HG03045 (cell line): ENCODE measurements around the gene DNMT1.

Source experiments
- ATAC-seq: cut with Tn5 transposase; IDR thresholded peaks from one replicate; pipeline ENCODE4 v1.9.1; 2021; ENCODE audit warnings: mild to moderate bottlenecking, moderate library complexity; ENCODE audit not compliant: unreplicated experiment

DNMT1 gene

DNA sequence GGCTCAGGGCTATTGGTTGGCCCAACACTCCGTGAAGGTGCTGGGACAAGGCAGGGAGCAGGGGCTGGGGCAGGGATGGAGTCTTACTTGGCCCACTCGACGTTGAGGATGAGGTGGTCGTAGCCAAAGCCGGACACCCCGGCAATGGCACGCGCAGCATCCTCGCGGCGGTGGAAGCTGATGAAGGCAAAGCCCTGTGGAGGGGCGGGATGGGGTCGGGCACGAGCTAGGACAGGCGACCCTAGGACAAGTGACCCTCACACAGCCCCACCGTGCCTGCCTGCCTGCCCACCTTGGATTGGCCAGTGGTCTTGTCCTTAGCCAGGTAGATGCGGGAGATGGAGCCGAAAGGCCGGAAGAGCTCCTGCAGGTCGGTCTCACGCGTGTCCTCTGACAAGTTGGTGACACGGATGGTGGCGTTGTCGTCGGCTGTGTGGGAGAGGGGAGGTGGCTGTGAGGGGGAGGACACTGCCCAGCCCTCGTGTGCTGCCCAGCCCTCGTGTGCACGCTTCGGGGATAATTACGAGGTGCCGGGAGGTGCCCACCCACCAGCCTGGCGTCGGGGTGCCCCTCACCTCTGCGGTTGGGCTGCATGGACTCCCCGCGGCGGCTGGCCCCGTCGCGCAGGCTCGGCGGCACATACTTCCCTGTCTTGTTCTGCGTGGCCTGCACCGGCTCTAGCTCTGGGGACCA, 79.2 kb downstream of the DNMT1 start:
- ATAC-seq: no peak

DNA sequence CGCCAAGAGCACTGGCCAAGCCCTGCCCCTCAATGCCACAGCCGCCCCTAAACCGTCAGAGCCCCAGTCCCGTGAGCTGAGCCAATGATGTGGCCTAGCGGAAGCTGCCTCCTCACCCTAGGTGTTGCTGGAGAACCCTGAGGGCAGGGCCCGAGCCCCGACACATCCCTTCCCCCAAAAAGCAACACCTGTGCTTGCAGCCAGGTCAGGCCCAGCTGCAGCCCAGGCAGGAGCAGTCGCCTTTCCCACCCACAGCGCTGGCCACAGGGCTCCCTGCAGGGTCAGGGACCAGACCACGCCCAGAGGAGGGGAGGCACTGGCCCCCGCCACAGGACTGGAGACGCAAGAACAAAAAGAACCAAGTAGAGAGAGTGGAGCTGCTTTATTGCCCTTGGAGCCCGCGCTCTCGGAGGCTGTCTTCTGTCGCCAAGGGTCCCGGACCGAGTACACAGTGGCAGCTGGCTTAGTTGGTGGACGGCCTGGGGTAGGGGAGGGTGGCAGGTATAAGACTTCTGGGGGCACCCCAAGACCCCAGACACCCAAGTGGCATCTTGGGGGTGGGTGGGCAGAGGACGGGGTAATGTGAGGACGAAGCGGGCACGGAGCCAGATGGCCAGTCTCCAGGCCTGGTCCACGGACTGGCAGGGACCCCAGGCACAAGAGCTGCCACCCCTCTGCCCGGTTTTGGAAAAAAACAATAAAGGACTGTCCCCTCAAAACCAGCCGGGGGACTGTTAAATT, 79.9 kb downstream of the DNMT1 start:
- no peak for ATAC-seq

DNA sequence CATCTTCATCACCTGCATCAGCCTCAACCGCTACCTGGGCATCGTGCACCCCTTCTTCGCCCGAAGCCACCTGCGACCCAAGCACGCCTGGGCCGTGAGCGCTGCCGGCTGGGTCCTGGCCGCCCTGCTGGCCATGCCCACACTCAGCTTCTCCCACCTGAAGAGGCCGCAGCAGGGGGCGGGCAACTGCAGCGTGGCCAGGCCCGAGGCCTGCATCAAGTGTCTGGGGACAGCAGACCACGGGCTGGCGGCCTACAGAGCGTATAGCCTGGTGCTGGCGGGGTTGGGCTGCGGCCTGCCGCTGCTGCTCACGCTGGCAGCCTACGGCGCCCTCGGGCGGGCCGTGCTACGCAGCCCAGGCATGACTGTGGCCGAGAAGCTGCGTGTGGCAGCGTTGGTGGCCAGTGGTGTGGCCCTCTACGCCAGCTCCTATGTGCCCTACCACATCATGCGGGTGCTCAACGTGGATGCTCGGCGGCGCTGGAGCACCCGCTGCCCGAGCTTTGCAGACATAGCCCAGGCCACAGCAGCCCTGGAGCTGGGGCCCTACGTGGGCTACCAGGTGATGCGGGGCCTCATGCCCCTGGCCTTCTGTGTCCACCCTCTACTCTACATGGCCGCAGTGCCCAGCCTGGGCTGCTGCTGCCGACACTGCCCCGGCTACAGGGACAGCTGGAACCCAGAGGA, 80.6 kb downstream of the DNMT1 start:
- no peak for ATAC-seq

DNA sequence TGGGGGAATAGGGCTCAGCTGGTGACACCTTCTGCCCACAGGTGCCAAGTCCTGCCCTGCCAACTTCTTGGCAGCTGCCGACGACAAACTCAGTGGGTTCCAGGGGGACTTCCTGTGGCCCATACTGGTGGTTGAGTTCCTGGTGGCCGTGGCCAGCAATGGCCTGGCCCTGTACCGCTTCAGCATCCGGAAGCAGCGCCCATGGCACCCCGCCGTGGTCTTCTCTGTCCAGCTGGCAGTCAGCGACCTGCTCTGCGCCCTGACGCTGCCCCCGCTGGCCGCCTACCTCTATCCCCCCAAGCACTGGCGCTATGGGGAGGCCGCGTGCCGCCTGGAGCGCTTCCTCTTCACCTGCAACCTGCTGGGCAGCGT, 81.2 kb downstream of the DNMT1 start:
- ATAC-seq: no peak

DNA sequence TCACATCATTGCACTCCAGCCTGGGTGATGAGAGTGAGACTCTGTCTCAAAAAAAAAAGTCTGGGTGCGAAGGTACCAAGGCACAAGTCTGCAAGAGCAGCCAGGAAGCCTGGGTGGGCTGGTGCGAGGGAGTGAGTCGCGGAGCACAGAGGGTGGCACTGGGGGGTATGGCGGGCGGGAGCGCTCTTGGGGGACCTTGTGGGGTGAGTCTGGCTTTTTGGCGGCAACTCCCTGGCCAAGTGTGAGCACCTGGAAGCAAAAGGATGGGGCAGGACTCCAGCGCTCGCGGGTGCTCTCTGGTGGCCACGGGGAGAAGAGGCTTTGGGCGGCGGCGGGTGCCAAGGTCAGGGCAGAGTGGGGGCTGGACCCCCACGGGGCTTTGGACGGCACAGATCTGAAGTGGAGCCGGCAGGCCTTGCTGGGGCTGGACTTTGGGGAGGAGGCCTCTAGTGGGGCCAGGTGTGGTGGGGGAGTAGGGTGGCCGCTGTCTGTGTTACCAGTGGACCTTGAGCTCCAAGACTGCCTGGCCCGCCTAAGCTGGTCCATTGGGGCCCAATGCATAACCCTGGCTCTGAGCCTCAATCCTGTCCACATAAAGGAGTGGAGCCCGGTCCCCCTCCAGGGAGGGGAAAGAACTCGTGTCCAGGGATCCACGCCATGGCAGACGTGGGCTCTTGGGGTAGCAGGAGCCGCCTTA, 81.7 kb downstream of the DNMT1 start:
- ATAC-seq: no peak

DNA sequence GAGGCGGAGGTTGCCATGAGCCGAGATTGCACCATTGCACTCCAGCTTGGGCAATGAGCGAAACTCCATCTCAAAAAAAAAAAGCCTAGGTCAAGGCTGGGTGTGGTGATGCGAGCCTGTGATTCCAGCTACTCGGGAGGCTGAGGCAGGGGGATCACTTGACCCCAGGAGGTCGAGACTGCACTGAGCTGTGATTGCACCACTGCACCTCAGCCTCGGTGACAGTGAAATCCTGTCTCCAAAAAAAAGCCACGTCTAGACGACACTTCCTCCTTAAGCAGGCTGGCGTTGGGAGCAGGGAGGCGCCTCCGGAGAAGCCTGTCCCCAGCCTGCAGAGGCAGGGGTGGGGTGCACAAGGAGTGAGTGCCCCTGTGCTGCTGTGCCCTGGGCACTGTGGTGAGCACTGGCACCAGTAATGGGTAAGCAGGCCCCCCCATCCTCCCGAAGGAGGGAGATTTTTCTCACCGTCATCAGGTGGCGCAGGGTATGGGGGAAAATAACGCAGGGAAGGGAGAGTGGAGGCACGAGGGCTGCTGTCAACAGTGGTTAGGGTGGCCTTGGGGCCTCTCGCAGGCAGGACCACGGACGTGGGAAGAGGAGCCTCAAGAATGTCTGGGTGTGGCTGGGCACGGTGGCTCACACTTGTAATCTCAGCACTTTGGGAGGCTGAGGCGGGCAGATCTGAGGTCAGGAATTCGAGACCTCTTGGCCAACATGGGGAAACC, 82.6 kb downstream of the DNMT1 start:
- ATAC-seq: no peak

DNA sequence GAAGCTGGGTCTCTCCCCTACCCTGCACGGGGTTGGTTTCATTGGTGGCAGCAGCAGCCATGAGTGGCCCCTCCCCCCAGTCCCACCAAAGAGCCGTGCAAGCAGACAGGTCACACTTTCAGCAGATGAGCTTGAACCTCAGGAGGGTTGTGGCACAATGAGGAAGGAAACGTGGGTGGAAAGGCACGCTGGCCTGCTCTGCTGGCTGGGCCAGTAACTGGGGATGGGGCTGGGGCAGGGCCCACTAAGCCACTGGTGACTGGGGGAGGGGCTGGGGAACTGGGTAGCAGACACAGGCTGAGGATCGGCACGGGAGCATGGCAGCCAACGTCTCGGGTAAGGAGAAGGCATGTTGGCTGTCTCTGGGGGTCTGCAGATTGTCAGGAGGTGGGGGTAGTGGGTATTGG, 83.3 kb downstream of the DNMT1 start, which contains the start of gene P2RY11:
P2RY11 (plus strand) TSS at position 289 of the 407 bp plus-strand sequence; CDS start at position 318, 29 bp downstream.
- no peak for ATAC-seq

DNA sequence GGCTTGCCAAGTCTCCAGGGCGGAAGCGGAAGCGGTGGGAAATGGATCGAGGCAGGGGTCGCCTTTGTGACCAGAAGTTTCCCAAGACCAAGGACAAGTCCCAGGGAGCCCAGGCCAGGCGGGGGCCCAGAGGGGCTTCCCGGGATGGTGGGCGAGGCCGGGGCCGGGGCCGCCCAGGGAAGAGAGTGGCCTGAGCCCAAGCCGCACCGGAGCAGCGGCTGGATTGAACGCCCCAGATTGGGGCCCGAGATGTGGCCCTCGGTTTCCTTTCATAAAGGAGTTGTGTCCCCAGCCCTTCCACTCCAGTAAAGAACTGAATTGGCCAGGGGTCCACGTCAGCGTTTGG, 83.8 kb downstream of the DNMT1 start:
- ATAC-seq: no peak

DNA sequence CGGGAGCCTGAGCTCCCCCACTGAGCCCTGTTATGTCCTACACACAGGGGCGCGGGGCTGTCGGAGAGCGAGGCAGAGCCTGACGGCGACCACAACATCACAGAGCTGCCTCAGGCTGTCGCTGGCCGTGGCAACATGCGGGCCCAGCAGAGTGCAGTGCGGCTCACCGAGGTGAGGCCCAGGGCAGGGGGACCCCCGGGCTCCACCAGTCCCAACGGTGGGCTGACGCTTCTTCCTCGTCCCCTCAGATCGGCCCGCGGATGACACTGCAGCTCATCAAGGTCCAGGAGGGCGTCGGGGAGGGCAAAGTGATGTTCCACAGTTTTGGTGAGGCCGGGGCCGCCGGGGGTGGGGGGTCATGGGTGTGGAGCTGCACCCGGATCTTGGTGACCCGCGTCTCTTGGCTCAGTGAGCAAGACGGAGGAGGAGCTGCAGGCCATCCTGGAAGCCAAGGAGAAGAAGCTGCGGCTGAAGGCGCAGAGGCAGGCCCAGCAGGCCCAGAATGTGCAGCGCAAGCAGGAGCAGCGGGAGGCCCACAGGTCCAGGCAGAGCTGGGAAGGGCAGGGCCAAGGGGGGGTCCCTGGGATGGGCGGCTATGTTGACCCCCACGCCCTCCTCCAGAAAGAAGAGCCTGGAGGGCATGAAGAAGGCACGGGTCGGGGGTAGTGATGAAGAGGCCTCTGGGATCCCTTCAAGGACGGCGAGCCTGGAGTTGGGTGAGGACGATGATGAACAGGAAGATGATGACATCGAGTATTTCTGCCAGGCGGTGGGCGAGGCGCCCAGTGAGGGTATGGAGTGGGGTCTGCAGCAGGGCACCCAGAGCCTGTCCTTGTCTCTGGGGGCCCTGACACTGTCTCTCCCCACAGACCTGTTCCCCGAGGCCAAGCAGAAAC, 84.4 kb downstream of the DNMT1 start:
- no peak for ATAC-seq

DNA sequence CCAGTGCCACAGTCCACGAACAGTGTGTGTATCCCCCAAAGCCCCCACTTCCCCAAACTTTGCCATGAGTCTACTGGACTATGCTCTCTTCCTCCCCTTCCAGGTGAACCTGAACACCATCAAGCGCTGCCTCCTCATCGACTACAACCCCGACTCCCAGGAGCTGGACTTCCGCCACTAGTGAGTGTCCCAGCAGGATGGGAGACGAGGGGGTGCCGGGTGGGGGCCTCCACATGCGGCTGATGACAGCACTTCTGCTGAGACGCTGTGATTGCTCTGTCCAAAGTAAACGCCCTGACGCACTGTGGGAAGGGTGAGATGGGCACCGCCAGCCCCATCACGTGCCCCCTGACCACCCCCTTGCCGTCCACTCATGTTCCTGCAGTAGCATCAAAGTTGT, 85.2 kb downstream of the DNMT1 start:
- no peak for ATAC-seq

DNA sequence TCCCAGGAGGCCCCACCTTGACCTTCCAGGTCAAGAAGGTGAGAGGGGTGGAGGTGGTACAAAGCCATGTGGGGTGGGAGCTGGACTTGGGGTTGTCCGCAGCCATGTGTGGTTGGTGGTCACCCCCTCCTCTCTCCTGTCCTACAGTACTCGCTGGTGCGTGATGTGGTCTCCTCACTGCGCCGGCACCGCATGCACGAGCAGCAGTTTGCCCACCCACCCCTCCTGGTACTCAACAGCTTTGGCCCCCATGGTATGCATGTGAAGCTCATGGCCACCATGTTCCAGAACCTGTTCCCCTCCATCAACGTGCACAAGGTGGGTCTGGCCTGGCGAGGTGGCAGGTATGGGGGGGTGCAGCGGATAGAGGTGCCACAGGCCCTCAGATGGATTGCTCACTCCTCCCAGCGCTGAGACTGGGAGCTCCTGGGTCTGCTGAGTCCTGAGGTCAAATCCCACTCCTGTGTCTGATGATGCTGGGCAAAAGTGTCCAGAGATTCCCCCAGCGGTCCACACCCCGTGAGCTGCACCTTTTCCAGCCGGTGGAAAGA, 86.9 kb downstream of the DNMT1 start:
- no peak for ATAC-seq

DNA sequence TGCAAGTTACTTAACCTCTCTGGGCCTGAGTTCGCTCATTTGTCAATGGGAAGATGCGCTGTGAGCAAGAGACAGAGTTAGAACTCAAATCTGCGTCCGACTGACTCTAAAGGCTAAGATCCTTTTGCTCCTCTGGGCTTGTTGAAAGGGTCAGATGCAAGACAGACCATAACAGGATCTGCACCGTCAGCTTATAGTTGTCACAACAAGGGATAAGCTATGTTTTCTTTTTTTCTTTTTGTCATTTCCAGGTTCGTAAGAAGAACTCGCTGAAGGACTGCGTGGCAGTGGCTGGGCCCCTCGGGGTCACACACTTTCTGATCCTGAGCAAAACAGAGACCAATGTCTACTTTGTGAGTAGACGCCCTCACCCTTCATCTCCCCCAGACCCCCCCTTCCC, 87.5 kb downstream of the DNMT1 start:
- ATAC-seq: no peak

DNA sequence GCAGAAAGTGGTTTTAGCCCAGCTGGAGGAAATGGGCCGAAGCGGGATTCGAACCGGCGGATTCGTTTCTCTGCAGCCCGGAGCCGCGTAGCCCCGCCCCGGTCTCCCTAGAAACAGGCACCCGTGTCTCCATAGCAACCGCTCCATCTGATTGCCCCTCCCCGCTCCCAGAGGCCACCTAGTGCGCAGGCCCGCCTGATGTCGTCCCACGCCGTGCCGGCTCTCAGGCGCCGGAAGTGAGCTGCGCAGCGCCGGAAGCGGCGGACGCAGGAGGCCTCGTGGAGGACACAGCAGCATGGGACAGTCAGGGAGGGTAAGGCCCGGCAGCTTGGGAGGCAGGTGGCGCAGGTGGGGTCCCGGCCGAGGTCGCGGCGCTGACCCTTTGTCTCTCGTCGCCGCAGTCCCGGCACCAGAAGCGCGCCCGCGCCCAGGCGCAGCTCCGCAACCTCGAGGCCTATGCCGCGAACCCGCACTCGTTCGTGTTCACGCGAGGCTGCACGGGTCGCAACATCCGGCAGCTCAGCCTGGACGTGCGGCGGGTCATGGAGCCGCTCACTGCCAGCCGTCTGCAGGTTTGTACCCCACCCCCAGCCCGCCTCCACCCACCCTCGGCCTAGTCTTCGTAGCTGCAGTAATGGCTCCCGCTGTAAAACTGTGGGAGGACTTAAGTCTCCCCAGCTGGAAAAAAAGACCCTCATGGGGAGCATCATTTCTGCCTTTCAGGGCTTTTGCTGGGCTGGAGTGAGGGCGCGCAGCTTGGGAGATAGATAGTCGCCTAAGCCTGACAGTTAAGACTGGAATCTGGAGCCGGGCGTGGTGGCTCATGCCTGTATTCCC, 88.4 kb downstream of the DNMT1 start, which contains the start of gene PPAN:
PPAN (plus strand) TSS at position 263 of the 837 bp plus-strand sequence; CDS start at position 296, 33 bp downstream.
- peak; percentile 60 for ATAC-seq

DNA sequence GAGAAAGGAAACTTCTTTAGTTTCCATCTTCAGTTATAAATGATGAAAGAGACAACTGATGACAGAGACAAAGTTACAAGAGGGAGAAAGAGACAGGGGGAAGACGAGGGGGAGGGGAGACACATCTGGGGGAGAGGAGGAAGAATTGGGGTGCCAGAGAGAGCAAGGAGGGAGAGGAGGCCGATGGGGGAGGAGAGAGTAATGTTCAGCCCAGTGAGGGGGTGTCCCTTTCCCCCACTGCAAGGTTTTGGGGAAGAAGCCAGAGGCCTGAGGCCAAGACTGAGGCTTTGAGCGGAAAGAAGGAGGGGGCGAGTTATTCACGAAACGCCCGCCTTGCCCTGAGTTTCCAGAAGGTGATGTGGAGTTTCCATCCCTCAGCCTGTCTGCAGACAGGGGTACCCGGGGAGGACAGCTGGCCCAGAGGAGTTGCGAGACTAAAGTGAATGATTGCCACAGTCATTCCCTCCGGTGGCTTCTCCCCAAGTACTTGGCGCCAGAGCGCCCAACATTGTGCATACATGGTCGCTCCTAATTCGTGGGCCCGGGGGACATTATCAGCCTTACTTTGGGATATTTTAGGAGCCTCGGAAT, 89.1 kb downstream of the DNMT1 start:
- ATAC-seq: peak; percentile 11

DNA sequence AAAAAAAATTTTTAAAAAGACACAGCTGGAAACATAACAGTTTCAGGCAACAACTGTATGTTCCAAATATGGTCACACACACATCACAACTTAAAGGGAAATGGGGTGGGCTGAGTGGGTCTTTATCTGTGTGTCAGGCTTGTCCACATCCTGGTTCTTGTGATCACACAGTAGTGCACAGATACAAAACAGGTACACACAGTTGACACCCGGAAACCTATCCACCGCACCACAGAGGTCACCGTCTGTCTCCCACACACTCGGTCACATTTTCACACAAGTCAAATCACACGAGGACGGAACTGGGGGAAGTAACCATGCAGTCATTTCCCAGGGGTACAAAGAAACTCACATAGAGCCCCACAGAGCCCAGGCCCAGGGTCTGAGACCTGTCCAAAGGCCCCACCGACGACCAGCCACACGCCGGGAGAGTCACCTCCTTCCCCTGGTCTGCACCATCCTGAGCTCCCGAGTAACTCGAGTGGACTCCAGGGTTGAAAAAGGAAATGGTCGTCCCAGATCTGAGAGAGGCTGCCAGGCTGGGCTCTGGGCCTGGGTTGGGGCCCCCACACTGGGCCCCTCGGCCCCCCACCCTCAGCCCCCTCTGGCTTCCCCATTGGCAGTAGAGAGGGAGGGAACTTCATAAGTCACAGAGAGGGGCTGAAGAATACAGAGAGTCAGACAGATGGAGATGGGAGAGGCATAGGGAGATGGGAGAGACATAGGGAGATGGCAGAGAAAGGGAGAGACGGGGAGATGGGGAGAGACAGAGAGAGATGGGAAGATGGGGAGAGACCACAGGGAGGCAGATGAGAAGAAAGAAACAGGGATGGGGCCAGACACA, 89.9 kb downstream of the DNMT1 start:
- ATAC-seq: no peak

DNA sequence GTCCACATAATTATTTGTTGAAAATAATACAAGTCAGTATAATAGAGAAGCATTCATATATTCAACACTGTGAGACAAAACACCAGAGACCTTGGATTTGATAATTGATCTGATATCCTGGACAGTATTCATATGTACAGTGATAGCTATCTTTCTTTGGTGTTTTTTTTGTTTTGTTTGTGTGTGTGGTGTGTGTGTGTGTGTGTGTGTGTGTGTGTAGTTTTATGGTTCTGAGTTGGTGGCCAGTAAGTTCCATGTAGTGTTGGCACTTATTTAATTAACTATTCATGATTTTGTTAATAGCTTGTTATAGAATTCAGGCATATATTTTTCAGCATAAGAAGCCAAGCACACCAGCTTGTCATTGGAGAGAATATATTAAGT, 90.6 kb downstream of the DNMT1 start:
- no peak for ATAC-seq

DNA sequence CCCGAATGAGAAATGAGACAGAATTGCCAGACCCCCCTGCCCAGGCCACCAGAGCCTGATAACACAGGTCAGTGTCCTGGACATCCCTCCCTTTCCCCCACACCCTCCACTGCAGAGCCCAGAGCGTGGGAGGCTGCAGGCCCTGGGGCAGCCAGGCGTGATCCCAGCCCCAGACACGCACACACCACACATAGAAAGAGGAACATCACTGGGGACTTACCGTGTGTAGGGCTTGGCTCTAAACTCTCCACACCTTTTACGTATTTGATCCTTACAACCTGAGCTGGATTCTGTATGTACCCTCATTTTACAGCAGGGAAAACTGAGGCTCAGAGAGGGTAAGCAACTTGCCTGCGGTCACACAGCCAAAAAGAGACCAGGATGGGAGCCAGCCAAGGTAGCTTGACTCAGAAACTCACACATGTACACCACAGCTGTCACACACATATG, 91.9 kb downstream of the DNMT1 start:
- no peak for ATAC-seq
